T-helper 9 cell (primary cell): ENCODE measurements around the gene MCTP2.
A peak's percentile ranks its signal among the peaks of the same experiment; 100 is the strongest.

Experiments used
- DNase-seq: peaks from one replicate; pipeline ENCODE4 v3.0.0-alpha.2; 2020
- total RNA-seq, 2 donors: gene quantifications; one replicate each; lab custom pipeline; 2026; lab: John Stamatoyannopoulos, UW

Gene MCTP2
- total RNA-seq = 30.4 to 32.0 reads per million in 2 donors

- peak; percentile 78 for DNase-seq
Observed at GRCh38 chr15:94230883-94231722, at the start of gene MCTP2. TSS of gene MCTP2 (plus strand) at chr15:94231561. CDS start at chr15:94298266, 66,705 bp downstream.

- no peak for DNase-seq
Observed at GRCh38 chr15:94182883-94183282, 48.5 kb upstream of the MCTP2 start.

GRCh38 chr15:94185547-94186236 is 45.7 kb upstream of the MCTP2 start:
- DNase-seq = no peak

- no peak for DNase-seq
Observed at GRCh38 chr15:94186770-94187331, 44.5 kb upstream of the MCTP2 start.

- DNase-seq = no peak
Observed at GRCh38 chr15:94193906-94194305, 37.5 kb upstream of the MCTP2 start.

GRCh38 chr15:94196531-94196930 is 34.8 kb upstream of the MCTP2 start:
- DNase-seq = no peak

GRCh38 chr15:94198633-94199032 is 32.7 kb upstream of the MCTP2 start:
- DNase-seq = no peak

- no peak for DNase-seq
Observed at GRCh38 chr15:94199725-94200124, 31.6 kb upstream of the MCTP2 start.

- no peak for DNase-seq
Observed at GRCh38 chr15:94203306-94203705, 28.1 kb upstream of the MCTP2 start.

- no peak for DNase-seq
Observed at GRCh38 chr15:94205366-94205765, 26.0 kb upstream of the MCTP2 start.

GRCh38 chr15:94206463-94207167 is 24.7 kb upstream of the MCTP2 start:
- no peak for DNase-seq

GRCh38 chr15:94212291-94212690 is 19.1 kb upstream of the MCTP2 start:
- DNase-seq = no peak

- DNase-seq = no peak
Observed at GRCh38 chr15:94225616-94226015, 5.7 kb upstream of the MCTP2 start.

- DNase-seq = no peak
Observed at GRCh38 chr15:94228611-94229010, 2.8 kb upstream of the MCTP2 start.

- DNase-seq = peak; percentile 28
Observed at GRCh38 chr15:94229591-94230369, 1.6 kb upstream of the MCTP2 start.

GRCh38 chr15:94230431-94230882 is 904 bp upstream of the MCTP2 start:
- DNase-seq = no peak

GRCh38 chr15:94231723-94232468 is 535 bp downstream of the MCTP2 start:
- DNase-seq = no peak

GRCh38 chr15:94233441-94233840 is 2.1 kb downstream of the MCTP2 start:
- no peak for DNase-seq

GRCh38 chr15:94234300-94234699 is 2.9 kb downstream of the MCTP2 start:
- no peak for DNase-seq

- no peak for DNase-seq
Observed at GRCh38 chr15:94235041-94235440, 3.7 kb downstream of the MCTP2 start.

- no peak for DNase-seq
Observed at GRCh38 chr15:94235646-94236045, 4.3 kb downstream of the MCTP2 start.
